Neural progenitor cell (in vitro differentiated cells): ENCODE results near the gene NAPA. TPM values are rescaled to one million over a fixed set of nuclear protein-coding genes. Genes with fewer than 3 reads are reported as not detected.
A peak's percentile ranks its signal among the peaks of the same experiment; 100 is the strongest.

ENCODE experiments used
- DNase-seq: peaks from one replicate; pipeline ENCODE4 v3.0.0-alpha.2; 2016; ENCODE audit warnings: low spot score
- H2AFZ ChIP-seq: fragments of 200-600 bp; sonication (generic); replicated peaks from 2 replicates; pipeline ENCODE4 v1.6.1; 2016; ENCODE audit warnings: antibody characterized with exemption
- H3F3A ChIP-seq: fragments of 200-600 bp; sonication (generic); 2 replicates; pipeline ENCODE4 v1.6.1; 2016; ENCODE audit warnings: antibody characterized with exemption, low read depth
- H3K27ac ChIP-seq: fragments of 200-600 bp; sonication (generic); 2 replicates; pipeline ENCODE4 v1.5.1; 2016; ENCODE audit warnings: mild to moderate bottlenecking
- H3K27me3 ChIP-seq: fragments of 200-600 bp; sonication (generic); 2 replicates; pipeline ENCODE4 v1.6.1; 2016; ENCODE audit warnings: mild to moderate bottlenecking, moderate library complexity
- H3K36me3 ChIP-seq: fragments of 200-600 bp; sonication (generic); 2 replicates; pipeline ENCODE4 v1.5.1; 2016
- H3K4me1 ChIP-seq: fragments of 200-600 bp; sonication (generic); 2 replicates; pipeline ENCODE4 v1.6.1; 2016; ENCODE audit warnings: mixed run types
- H3K4me2 ChIP-seq: fragments of 200-600 bp; sonication (generic); 2 replicates; pipeline ENCODE4 v1.6.1; 2016
- H3K4me3 ChIP-seq: fragments of 200-600 bp; sonication (generic); 2 replicates; pipeline ENCODE4 v1.5.1; 2016
- H3K79me2 ChIP-seq: fragments of 200-600 bp; sonication (generic); 2 replicates; pipeline ENCODE4 v1.6.1; 2016; ENCODE audit warnings: low read depth
- H3K9ac ChIP-seq: fragments of 200-600 bp; sonication (generic); 2 replicates; pipeline ENCODE4 v1.6.1; 2016
- H3K9me3 ChIP-seq: fragments of 200-600 bp; sonication (generic); 2 replicates; pipeline ENCODE4 v1.5.1; 2016; ENCODE audit warnings: low read depth
- H4K20me1 ChIP-seq: fragments of 200-600 bp; sonication (generic); 2 replicates; pipeline ENCODE4 v1.6.1; 2016; ENCODE audit warnings: low read depth
- H3K27ac Mint-ChIP-seq: 3 replicates; pipeline ENCODE4 v1.8.0; 2021; ENCODE audit warnings: mixed read lengths
- H3K27me3 Mint-ChIP-seq: 2 replicates; pipeline ENCODE4 v1.8.0; 2022; ENCODE audit warnings: low read depth, mild to moderate bottlenecking, inconsistent platforms, moderate library complexity, mixed read lengths; ENCODE audit not compliant: insufficient read depth
- H3K36me3 Mint-ChIP-seq: 3 replicates; pipeline ENCODE4 v1.8.0; 2021; ENCODE audit warnings: mixed read lengths
- H3K4me1 Mint-ChIP-seq: 3 replicates; pipeline ENCODE4 v1.8.0; 2021; ENCODE audit warnings: mixed read lengths
- H3K4me3 Mint-ChIP-seq: 3 replicates; pipeline ENCODE4 v1.8.0; 2021; ENCODE audit warnings: mild to moderate bottlenecking, moderate library complexity, mixed read lengths
- H3K9me3 Mint-ChIP-seq: 3 replicates; pipeline ENCODE4 v1.8.0; 2020; ENCODE audit warnings: mixed read lengths
- CTCF ChIP-seq: fragments of 200-600 bp; sonication (generic); IDR thresholded peaks from 2 replicates; pipeline ENCODE4 v1.5.1; 2017; ENCODE audit warnings: antibody characterized with exemption, mild to moderate bottlenecking
- EZH2 ChIP-seq: fragments of 200-600 bp; sonication (generic); IDR thresholded peaks from 2 replicates; pipeline ENCODE4 v1.6.1; 2017; ENCODE audit warnings: antibody characterized with exemption, mild to moderate bottlenecking, moderate library complexity
- EZH2phosphoT487 ChIP-seq: fragments of 200-600 bp; sonication (generic); IDR thresholded peaks from 2 replicates; pipeline ENCODE4 v1.6.1; 2017; ENCODE audit warnings: antibody characterized with exemption
- total RNA-seq: library from RNA; depleted of rRNA; stranded (reverse); fragments of >200 nt; gene quantifications from 2 replicates; pipeline ENCODE4 v1.2.3, GENCODE V29; 2015; ENCODE audit warnings: low replicate concordance

Gene NAPA
- total RNA-seq, 1 donor from 2014 or later, result 30.2 TPM

GRCh38 chr19:47469363-47469700 lies 45.5 kb downstream of the NAPA start:
- peaks cover 13% of the 10 kb centered on the region for H3K27me3 ChIP-seq
- H3K79me2 ChIP-seq, result no peaks in the 10 kb centered on the region
- TF ChIP-seq EZH2 (no peak), EZH2phosphoT487 (no peak)
- Mint-ChIP-seq H3K27me3 (peaks cover 27% of the 10 kb centered on the region), H3K36me3 (no peaks in the 10 kb centered on the region), H3K27ac (no peak overlapping the region), H3K4me1 (peaks cover 32% of the 10 kb centered on the region), H3K4me3 (peak overlapping the region; percentile 42), H3K9me3 (no peaks in the 10 kb centered on the region)
- no peak overlapping the region for H3K27ac ChIP-seq
- peak overlapping the region; percentile 90 for H3K4me2 ChIP-seq
- H2AFZ ChIP-seq, result no peak overlapping the region
- no peaks in the 10 kb centered on the region for H3K36me3 ChIP-seq
- peaks cover 28% of the 10 kb centered on the region for H4K20me1 ChIP-seq
- peaks cover 17% of the 10 kb centered on the region for H3F3A ChIP-seq
- DNase-seq, result no peak
- no peaks in the 10 kb centered on the region for H3K9me3 ChIP-seq
- H3K9ac ChIP-seq, result no peak overlapping the region
- peak overlapping the region; percentile 34 for H3K4me3 ChIP-seq
- H3K4me1 ChIP-seq, result peaks cover 28% of the 10 kb centered on the region

- Histone ChIP-seq H4K20me1 (peaks cover 27% of the 10 kb centered on the region), H3F3A (peaks cover 17% of the 10 kb centered on the region), H2AFZ (no peak overlapping the region), H3K79me2 (no peaks in the 10 kb centered on the region), H3K4me3 (no peak overlapping the region), H3K9ac (no peak overlapping the region), H3K27ac (no peak overlapping the region), H3K4me1 (peaks cover 28% of the 10 kb centered on the region), H3K4me2 (peak overlapping the region; percentile 90), H3K9me3 (no peaks in the 10 kb centered on the region), H3K27me3 (peaks cover 13% of the 10 kb centered on the region), H3K36me3 (no peaks in the 10 kb centered on the region)
- Mint-ChIP-seq H3K4me3 (no peak overlapping the region), H3K36me3 (no peaks in the 10 kb centered on the region), H3K9me3 (no peaks in the 10 kb centered on the region), H3K27me3 (peaks cover 27% of the 10 kb centered on the region), H3K27ac (no peak overlapping the region), H3K4me1 (peaks cover 32% of the 10 kb centered on the region)
- TF ChIP-seq CTCF (no peak), EZH2 (no peak), EZH2phosphoT487 (no peak)
- peak; percentile 45 for DNase-seq
Observed at GRCh38 chr19:47467914-47468313, 46.9 kb downstream of the NAPA start.

GRCh38 chr19:47465957-47466356 lies 48.9 kb downstream of the NAPA start:
- no peaks in the 10 kb centered on the region for H3K36me3 Mint-ChIP-seq
- H3K4me2 ChIP-seq, result no peak overlapping the region
- H2AFZ ChIP-seq, result no peak overlapping the region
- H3K27me3 Mint-ChIP-seq, result peaks cover 22% of the 10 kb centered on the region
- peaks cover 17% of the 10 kb centered on the region for H3F3A ChIP-seq
- no peak overlapping the region for H3K27ac Mint-ChIP-seq
- peaks cover 19% of the 10 kb centered on the region for H4K20me1 ChIP-seq
- no peaks in the 10 kb centered on the region for H3K9me3 ChIP-seq
- no peaks in the 10 kb centered on the region for H3K9me3 Mint-ChIP-seq
- no peak for DNase-seq
- H3K79me2 ChIP-seq, result no peaks in the 10 kb centered on the region
- TF ChIP-seq CTCF, result no peak
- TF ChIP-seq EZH2phosphoT487, result no peak
- no peak for TF ChIP-seq EZH2
- peaks cover 6% of the 10 kb centered on the region for H3K27me3 ChIP-seq
- no peaks in the 10 kb centered on the region for H3K36me3 ChIP-seq
- H3K4me3 Mint-ChIP-seq, result no peak overlapping the region
- H3K4me1 Mint-ChIP-seq, result peaks cover 26% of the 10 kb centered on the region
- no peak overlapping the region for H3K27ac ChIP-seq
- no peak overlapping the region for H3K9ac ChIP-seq
- H3K4me3 ChIP-seq, result no peak overlapping the region
- H3K4me1 ChIP-seq, result peaks cover 24% of the 10 kb centered on the region

GRCh38 chr19:47464675-47465419 lies 50.0 kb downstream of the NAPA start:
- peaks cover 16% of the 10 kb centered on the region for H3K27me3 Mint-ChIP-seq
- Histone ChIP-seq H3K36me3 (no peaks in the 10 kb centered on the region), H3K79me2 (no peaks in the 10 kb centered on the region), H3K4me2 (no peak overlapping the region), H2AFZ (no peak overlapping the region), H3K4me3 (no peak overlapping the region), H3F3A (peaks cover 16% of the 10 kb centered on the region), H3K27me3 (peaks cover 3% of the 10 kb centered on the region), H3K27ac (no peak overlapping the region), H4K20me1 (peaks cover 19% of the 10 kb centered on the region), H3K4me1 (peaks cover 20% of the 10 kb centered on the region), H3K9me3 (no peaks in the 10 kb centered on the region), H3K9ac (no peak overlapping the region)
- H3K27ac Mint-ChIP-seq, result no peak overlapping the region
- no peaks in the 10 kb centered on the region for H3K9me3 Mint-ChIP-seq
- no peak for DNase-seq
- peaks cover 18% of the 10 kb centered on the region for H3K4me1 Mint-ChIP-seq
- no peaks in the 10 kb centered on the region for H3K36me3 Mint-ChIP-seq
- H3K4me3 Mint-ChIP-seq, result no peak overlapping the region
- TF ChIP-seq EZH2, result no peak
- no peak for TF ChIP-seq CTCF
- no peak for TF ChIP-seq EZH2phosphoT487
